DOHH2 (cell line): ENCODE measurements around the gene KRT15.

Experiments
- EZH2phosphoT487 ChIP-seq: fragments of 200-600 bp; sonication (generic); IDR thresholded peaks from 2 replicates; pipeline ENCODE4 v1.6.1; 2017; ENCODE audit warnings: borderline replicate concordance, mild to moderate bottlenecking, antibody characterized with exemption, low read length, moderate library complexity, mixed read lengths
- TF ChIP-seq, protein P1 (sequence below): fragments of 200-600 bp; sonication (generic); IDR thresholded peaks from one replicate; pipeline ENCODE4 v1.5.1; 2014; ENCODE audit warnings: antibody characterized with exemption, mild to moderate bottlenecking, low read depth, low read length; ENCODE audit not compliant: poor library complexity, severe bottlenecking

DNA sequence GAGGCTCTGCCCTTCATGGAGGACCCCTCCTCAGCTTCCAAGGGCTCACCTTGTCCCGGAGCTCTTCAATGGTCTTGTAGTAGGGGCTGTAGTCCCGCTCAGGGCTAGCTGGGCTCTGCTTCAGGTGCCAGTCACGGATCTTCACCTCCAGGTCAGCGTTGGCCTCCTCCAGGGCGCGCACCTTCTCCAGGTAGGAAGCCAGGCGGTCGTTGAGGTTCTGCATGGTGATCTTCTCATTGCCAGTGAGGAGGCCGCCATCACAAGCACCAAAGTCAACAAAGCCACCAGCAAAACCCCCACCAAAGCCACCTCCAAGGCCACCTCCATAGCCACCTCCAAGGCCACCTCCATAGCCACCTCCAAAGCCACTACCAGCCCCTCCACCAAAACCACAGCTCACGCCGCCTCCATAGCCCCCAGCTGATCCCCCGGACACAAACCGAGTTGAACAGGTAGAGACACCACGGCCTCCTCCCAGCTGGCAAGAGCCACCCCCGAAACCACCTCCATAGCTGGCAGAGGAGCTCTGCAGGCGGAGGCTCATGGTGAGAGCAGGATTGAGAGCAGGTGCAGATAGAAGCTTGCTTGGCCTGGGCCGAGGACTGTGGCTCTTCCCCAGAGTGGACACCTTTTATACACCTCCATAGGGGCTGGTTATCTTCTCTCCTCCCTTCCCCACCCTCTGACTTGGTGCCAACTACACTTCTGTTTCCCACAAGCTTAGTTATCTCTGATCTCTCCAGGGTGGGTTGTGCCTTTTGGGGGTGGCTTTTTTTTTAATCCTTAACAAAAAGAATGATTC, 13.5 kb downstream of the KRT15 start, which contains the start of gene KRT13:
- TF ChIP-seq, protein P1, sequence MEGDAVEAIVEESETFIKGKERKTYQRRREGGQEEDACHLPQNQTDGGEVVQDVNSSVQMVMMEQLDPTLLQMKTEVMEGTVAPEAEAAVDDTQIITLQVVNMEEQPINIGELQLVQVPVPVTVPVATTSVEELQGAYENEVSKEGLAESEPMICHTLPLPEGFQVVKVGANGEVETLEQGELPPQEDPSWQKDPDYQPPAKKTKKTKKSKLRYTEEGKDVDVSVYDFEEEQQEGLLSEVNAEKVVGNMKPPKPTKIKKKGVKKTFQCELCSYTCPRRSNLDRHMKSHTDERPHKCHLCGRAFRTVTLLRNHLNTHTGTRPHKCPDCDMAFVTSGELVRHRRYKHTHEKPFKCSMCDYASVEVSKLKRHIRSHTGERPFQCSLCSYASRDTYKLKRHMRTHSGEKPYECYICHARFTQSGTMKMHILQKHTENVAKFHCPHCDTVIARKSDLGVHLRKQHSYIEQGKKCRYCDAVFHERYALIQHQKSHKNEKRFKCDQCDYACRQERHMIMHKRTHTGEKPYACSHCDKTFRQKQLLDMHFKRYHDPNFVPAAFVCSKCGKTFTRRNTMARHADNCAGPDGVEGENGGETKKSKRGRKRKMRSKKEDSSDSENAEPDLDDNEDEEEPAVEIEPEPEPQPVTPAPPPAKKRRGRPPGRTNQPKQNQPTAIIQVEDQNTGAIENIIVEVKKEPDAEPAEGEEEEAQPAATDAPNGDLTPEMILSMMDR = no peak
- no peak for TF ChIP-seq EZH2phosphoT487
